PC-3 (cell line): ENCODE measurements around the gene ARHGAP25.

Experiments used
- CTCF ChIP-seq: fragments of 300-600 bp; sonication (generic); conservative IDR thresholded peaks from 2 replicates; pipeline ENCODE4 v1.5.1; 2017; ENCODE audit warnings: antibody characterized with exemption, low read depth, mild to moderate bottlenecking, low read length
- EZH2 ChIP-seq: fragments of 300-600 bp; sonication (generic); IDR thresholded peaks from one replicate; pipeline ENCODE4 v1.6.1; 2017; ENCODE audit warnings: antibody characterized with exemption, mild to moderate bottlenecking, low read length; ENCODE audit not compliant: unreplicated experiment
- EZH2phosphoT487 ChIP-seq: fragments of 300-600 bp; sonication (generic); IDR thresholded peaks from 2 replicates; pipeline ENCODE4 v1.6.1; 2018; ENCODE audit warnings: mild to moderate bottlenecking, antibody characterized with exemption, low read length, borderline replicate concordance

GRCh38 chr2:68742626-68743415, 8.2 kb downstream of the ARHGAP25 start:
- TF ChIP-seq CTCF (no peak), EZH2phosphoT487 (no peak), EZH2 (no peak)
